Coronary artery (tissue), 2 donors: ENCODE results near the gene TMEM132D.

Experiments used
- DNase-seq: peaks from one replicate; pipeline ENCODE4 v3.0.0-alpha.2; 2017; ENCODE audit warnings: low spot score
- H3K27ac ChIP-seq, 2 donors: fragments of 200-600 bp; sonication (generic); one replicate each; pipeline ENCODE4 v1.5.1; 2016 to 2019
- H3K4me3 ChIP-seq: fragments of 200-600 bp; sonication (generic); 2 replicates; pipeline ENCODE4 v1.5.1; 2016; ENCODE audit warnings: mild to moderate bottlenecking, moderate library complexity
- TF ChIP-seq, protein P1 (sequence below): fragments of 200-600 bp; sonication (generic); IDR thresholded peaks from one replicate; pipeline ENCODE4 v1.5.1; 2019; ENCODE audit warnings: antibody characterized with exemption

TMEM132D gene

DNA sequence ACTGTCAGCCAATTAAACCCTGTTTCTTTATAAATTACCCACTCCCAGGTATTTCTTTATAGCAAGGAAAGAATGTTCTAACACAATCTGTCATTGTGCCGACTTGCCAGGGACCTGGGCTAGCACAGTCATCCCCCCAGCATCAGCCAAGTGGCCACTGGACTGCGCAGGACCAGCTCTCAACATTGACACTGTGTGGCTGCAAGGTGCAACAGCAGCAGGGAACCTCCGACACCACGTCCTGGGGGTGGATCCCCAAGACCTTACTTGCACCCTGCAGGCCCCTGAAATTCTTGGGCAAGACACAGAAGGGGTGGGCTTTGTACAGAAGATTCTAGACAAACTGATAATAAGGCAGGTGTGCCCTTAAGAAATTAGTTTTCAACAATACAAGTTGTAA, 741.0 kb downstream of the TMEM132D start:
- no peak overlapping the region for H3K4me3 ChIP-seq
- H3K27ac ChIP-seq = no peak overlapping the region
- no peak for DNase-seq
- TF ChIP-seq, protein P1, sequence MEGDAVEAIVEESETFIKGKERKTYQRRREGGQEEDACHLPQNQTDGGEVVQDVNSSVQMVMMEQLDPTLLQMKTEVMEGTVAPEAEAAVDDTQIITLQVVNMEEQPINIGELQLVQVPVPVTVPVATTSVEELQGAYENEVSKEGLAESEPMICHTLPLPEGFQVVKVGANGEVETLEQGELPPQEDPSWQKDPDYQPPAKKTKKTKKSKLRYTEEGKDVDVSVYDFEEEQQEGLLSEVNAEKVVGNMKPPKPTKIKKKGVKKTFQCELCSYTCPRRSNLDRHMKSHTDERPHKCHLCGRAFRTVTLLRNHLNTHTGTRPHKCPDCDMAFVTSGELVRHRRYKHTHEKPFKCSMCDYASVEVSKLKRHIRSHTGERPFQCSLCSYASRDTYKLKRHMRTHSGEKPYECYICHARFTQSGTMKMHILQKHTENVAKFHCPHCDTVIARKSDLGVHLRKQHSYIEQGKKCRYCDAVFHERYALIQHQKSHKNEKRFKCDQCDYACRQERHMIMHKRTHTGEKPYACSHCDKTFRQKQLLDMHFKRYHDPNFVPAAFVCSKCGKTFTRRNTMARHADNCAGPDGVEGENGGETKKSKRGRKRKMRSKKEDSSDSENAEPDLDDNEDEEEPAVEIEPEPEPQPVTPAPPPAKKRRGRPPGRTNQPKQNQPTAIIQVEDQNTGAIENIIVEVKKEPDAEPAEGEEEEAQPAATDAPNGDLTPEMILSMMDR = no peak

DNA sequence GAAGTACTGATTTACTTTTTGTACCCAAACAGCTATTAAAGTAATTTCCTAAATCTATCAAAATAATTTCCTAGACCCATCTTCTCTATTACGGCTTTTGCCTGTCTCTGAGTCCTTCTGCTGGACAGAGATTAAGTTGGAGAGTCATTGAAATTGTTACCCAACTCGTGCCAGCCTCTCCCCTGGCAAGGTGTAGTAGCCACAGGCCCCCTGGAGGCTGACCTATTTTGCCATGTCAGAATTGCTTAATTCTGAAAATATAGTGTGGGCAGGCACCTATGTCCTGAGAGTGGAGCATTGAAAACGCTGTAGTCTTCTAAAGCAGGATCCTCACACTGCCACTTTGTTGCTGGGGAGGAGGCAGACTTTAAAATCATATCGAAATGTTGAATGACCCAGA, 742.3 kb downstream of the TMEM132D start:
- Histone ChIP-seq H3K27ac (no peak overlapping the region), H3K4me3 (no peak overlapping the region)
- TF ChIP-seq, protein P1 = no peak
- no peak for DNase-seq

DNA sequence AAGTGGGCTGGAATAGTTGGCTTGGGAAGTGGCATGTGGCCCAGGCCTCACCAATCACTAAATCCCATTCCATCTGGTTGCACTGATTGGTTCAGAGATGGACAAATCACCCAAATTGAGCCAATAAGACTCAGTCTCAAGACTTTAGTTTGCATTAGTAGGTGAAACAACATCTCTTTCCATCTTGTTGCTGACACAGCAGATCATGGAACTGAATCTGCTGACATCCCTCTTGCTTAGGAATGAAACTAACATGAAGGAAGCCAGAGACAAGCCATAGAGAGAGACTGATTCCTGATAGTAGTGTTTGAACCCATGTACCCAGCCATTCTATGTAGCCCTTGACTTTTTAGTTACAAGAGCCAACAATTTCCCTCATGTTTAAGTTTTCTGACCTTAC, 743.5 kb downstream of the TMEM132D start:
- no peak for DNase-seq
- Histone ChIP-seq H3K4me3 (no peak overlapping the region), H3K27ac (no peak overlapping the region)
- TF ChIP-seq, protein P1 = no peak

DNA sequence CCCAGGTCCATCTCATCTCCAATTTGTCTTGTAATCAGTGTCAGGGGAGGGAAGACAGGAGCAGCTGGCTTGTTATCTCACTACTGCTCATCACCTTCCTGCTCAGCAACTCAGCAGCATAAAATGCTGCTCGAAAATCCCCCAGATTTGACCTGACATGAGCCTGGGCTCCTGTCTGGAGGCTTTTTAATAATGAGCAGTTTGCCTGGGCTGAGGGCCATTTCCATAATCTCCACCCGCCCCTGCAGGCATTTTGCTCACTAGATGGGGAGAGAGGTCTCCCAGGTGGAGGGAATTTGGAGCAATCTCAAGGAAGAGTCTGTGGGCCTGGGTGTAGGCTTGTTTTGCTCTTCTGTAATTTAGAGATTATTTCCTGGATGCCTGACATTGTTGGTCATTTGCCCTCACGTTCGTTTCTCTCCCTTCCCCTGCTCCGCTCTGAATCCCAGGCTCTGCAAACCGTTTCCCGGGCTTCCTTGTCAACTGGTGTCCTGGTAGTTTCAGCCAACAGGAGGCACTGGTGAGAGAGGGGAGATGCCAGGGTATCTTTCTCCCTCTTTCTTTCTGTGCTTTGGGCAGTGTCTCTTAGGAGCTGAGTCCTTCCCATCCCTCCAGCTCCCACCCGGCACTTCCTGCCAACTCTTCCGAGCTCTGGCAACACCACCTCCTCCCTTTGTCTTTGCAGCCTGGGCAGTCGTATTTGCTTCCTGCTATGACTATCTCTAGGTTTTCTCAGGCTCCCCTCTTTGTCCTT, 751.3 kb downstream of the TMEM132D start:
- TF ChIP-seq, protein P1 = no peak
- Histone ChIP-seq H3K27ac (no peak overlapping the region), H3K4me3 (no peak overlapping the region)
- no peak for DNase-seq

DNA sequence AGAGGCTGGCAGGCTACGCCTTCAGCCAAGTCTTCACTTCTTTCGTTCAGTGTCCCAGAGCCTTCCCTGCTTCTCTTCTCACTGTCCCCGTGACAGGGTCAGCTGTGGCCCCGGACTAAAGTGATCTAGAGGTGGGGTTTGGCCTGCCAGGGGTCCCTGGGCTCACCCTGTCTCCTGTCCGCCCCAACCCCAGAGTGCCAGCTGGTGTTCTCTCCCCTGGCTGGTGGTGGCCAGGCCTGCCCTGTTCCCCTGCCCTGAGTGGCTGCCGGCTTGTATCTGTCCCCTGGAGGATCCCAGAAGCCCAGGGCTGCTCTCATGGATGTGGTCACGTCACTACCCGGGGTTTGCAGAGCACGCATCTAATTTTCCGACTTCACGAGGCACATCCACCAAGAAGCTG, 753.1 kb downstream of the TMEM132D start:
- Histone ChIP-seq H3K4me3 (no peak overlapping the region), H3K27ac (no peak overlapping the region)
- DNase-seq = no peak
- TF ChIP-seq, protein P1 = no peak

DNA sequence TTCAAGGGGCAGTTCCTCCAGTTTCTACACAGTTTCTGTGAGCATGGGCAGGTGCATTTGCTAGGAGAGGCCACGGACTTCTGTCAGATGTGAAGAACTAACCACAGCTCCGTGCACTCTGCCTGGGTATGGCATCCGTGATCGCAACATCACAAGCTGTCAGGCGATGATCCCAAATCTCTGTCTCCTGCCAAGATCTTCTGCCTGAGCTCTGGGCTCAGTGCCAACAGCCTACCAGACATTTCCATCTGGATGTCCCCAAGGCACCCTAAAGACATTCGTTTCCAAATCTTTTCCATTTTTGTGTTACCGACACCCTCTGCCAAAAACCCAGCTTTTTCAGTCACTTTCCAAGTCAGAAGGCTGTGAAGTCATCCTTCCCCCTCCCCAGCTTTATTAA, 758.4 kb downstream of the TMEM132D start:
- Histone ChIP-seq H3K27ac (no peak overlapping the region), H3K4me3 (no peak overlapping the region)
- TF ChIP-seq, protein P1 = no peak
- DNase-seq = no peak

DNA sequence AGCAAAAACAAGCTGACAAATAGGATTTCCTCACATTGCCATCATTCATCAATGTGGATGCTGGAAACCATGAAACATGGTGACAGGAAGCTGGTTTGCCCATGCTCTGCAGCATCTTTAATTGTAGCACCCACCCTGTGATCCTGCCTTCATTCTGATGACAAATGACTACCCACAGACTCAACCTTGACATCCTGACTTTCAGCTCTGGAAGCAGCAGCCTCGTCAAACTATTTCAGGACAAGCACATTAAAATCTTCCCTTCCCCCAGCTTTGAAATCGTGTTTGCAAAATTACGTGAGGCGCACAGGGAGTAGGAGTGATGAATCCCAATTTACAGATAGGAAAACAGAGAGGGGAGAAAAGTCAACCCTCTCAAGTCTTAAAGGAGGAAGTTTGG, 765.0 kb downstream of the TMEM132D start:
- DNase-seq = no peak
- TF ChIP-seq, protein P1 = no peak
- no peak overlapping the region for H3K27ac ChIP-seq

More for the DNA sequence above, 765.0 kb downstream of the TMEM132D start:
- H3K4me3 ChIP-seq = no peak overlapping the region
